Suprapubic skin (tissue), 4 donors: ENCODE measurements around the gene GASK1A.

Experiments used
- CTCF ChIP-seq, 2 donors: fragments of 200-600 bp in 1 of 2; fragments of 450-650 bp in 1 of 2; sonication (generic) in 1 of 2; IDR thresholded peaks; one replicate each; pipeline ENCODE4 v1.5.1; 2016 to 2019; ENCODE audit warnings: antibody characterized with exemption in 2 of 2, mild to moderate bottlenecking in 1 of 2, moderate library complexity in 1 of 2
- EP300 ChIP-seq: sonication (generic); formaldehyde crosslinking; IDR thresholded peaks from one replicate; pipeline ENCODE4 v1.6.1; 2017; ENCODE audit warnings: antibody characterized with exemption
- POLR2A ChIP-seq, 2 donors: fragments of 450-650 bp; IDR thresholded peaks; one replicate each; pipeline ENCODE4 v1.6.1; 2017; ENCODE audit warnings: antibody characterized with exemption in 2 of 2, mild to moderate bottlenecking in 2 of 2, moderate library complexity in 2 of 2
- POLR2AphosphoS5 ChIP-seq, 3 donors: sonication (generic); formaldehyde crosslinking; IDR thresholded peaks; one replicate each; pipeline ENCODE4 v1.6.1; 2017; ENCODE audit warnings: antibody characterized with exemption in 3 of 3

- no peak for TF ChIP-seq POLR2A (IDR thresholded peaks at IDR 0.05)
- TF ChIP-seq CTCF (IDR thresholded peaks at IDR 0.05), result no peak
- no peak for TF ChIP-seq POLR2AphosphoS5 (IDR thresholded peaks at IDR 0.05)
- TF ChIP-seq EP300, result no peak
Measured at GRCh38 chr3:42975456-42975855, 3.7 kb upstream of the GASK1A start.
